ENCODE data around the gene POLRMT. TPM values are rescaled to one million over a fixed set of nuclear protein-coding genes. Genes with fewer than 3 reads are reported as not detected.
"Not testable (repeated sequence)": the region's sequence is repeated elsewhere in the genome, so short reads cannot be mapped to it uniquely, and the experiment has no call there.

Gene POLRMT
- total RNA-seq, 1 experiment from 2014 or later, result 19.9 TPM

GRCh38 chr19:593505-593904, 39.8 kb downstream of the POLRMT start:
- no peak for DNase-seq (ENCODE audit: low spot score)

GRCh38 chr19:593055-593454, 40.3 kb downstream of the POLRMT start:
- no peak for DNase-seq (ENCODE audit: low spot score)

DNA sequence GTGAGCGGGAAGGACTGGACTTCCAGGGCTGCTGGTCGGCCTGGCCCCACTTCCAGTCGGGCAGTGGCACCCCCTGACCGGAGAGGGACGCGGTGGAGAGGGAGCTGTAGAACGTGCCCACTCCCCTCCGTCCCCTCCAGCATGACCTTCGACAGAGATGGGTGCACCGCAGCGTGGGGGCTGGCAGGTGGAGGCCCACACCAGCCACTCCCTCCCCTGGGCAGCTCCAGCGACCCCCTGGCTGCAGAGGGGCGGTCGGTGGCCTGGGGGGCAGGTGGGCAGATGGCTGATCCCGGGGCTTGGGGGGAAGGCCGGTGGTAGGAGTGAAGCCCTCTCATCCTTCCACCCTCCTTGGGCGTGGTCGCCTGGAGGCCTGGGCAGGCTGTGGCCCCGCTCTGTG, 41.2 kb downstream of the POLRMT start:
- no peak for DNase-seq (ENCODE audit: low spot score)

DNA sequence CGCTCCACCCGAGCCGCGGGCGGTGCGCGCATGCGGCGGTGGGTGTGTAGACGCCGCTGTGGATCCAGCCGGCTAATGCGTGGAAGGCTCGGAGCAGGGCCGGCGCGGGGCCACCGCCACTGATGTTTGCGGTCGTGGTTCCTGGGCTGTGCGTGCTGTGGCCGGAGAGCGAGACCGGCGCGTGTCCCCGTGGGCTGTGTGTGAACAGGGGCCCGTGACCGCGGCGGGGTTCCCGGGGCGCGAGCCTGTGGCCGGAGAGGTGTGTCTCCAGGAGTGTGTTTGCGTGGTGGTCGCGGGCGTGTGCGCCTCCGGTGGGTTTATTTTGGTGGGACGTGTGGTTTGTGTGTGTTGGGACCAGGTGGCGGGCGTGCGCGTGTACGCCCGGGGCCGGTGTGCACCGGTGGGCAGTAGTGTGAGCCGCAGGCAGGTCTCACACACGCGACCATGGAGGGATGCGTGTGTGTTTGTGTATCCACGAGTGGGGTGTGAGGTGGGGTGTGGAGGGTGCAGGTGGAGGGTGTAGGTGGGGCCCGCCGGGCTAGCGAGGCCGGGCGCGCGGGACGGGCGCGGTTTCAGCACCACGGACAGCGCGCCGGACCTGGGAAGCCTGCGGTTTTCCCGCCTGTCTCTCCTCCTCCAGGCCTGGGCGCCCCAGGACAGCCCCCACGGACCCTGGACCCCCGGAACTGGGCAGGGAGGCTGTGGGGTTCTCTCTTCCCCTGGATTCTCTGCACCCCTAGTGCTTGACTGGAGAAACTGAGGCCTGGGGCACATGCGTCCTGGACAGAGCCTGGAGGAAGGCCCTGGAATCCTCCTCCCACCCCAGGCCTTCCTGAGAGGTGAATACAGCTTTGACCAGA, 42.0 kb downstream of the POLRMT start:
- DNase-seq (ENCODE audit: low spot score), result no peak

GRCh38 chr19:590750-591098, 42.6 kb downstream of the POLRMT start:
- no peak for DNase-seq (ENCODE audit: low spot score)

- no peak for DNase-seq (ENCODE audit: low spot score)
Measured at GRCh38 chr19:590396-590745, 43.0 kb downstream of the POLRMT start.

- DNase-seq (ENCODE audit: low spot score), result no peak
Measured at GRCh38 chr19:589693-590395, 43.5 kb downstream of the POLRMT start, which contains the start of gene HCN2. Gene HCN2 (plus strand): TSS chr19:589881. CDS start chr19:589946, 65 bp downstream.

- DNase-seq (ENCODE audit: low spot score), result no peak
Measured at GRCh38 chr19:588741-589692, 44.3 kb downstream of the POLRMT start.

- peak; percentile 93 for DNase-seq (ENCODE audit: low spot score)
Measured at GRCh38 chr19:588093-588740, 45.1 kb downstream of the POLRMT start.

- DNase-seq (ENCODE audit: low spot score), result no peak
Measured at GRCh38 chr19:585551-586110, 47.7 kb downstream of the POLRMT start.

DNA sequence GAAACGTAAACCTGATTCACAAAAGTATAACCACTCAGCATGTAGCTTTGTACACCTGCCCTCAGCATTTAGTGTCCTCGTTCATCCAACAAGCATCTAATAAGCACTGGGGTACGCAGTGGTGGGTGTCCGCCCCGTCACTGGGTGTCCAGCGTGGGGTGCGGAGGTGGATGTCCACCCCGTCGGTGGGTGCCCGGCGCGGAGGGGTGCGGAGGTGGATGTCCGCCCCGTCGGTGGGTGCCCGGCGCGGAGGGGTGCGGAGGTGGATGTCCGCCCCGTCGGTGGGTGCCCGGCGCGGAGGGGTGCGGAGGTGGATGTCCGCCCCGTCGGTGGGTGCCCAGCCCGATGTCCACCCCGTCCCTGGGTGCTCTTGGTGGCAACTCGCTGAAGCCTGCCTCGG, 48.2 kb downstream of the POLRMT start:
- DNase-seq (ENCODE audit: low spot score), result not testable (repeated sequence)

GRCh38 chr19:584240-585001, 48.9 kb downstream of the POLRMT start:
- no peak for DNase-seq (ENCODE audit: low spot score)

- no peak for DNase-seq (ENCODE audit: low spot score)
Measured at GRCh38 chr19:583968-584239, 49.4 kb downstream of the POLRMT start.

DNA sequence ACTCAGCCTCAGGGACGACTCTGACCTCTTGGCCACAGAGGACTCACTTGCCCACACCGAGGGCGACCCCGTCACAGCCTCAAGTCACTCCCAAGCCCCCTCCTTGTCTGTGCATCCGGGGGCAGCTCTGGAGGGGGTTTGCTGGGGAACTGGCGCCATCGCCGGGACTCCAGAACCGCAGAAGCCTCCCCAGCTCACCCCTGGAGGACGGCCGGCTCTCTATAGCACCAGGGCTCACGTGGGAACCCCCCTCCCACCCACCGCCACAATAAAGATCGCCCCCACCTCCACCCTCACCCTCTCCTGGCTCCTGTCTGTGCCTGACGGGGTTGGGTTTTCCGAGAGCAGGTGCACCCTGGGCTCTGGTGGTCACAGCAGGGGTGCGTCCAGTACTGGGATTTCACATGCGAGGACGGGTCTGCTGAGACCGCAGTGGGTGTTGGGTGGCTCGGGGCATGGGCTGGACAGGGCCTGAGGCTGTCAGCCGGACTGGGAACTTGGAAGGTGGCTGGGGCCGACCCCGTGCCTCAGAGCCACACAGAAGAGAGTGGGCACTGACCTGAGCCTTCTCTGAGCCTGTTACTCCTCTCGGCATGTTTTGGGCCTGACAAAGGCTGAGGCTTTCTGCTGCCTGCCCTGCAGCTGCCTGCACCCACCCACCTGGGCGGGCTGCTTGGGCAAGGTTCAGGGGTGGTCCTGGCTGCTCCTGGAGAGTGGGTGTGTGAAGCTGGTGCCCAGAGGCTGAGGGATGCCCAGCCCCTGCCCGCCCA, 50.0 kb downstream of the POLRMT start:
- DNase-seq (ENCODE audit: low spot score), result no peak

DNA sequence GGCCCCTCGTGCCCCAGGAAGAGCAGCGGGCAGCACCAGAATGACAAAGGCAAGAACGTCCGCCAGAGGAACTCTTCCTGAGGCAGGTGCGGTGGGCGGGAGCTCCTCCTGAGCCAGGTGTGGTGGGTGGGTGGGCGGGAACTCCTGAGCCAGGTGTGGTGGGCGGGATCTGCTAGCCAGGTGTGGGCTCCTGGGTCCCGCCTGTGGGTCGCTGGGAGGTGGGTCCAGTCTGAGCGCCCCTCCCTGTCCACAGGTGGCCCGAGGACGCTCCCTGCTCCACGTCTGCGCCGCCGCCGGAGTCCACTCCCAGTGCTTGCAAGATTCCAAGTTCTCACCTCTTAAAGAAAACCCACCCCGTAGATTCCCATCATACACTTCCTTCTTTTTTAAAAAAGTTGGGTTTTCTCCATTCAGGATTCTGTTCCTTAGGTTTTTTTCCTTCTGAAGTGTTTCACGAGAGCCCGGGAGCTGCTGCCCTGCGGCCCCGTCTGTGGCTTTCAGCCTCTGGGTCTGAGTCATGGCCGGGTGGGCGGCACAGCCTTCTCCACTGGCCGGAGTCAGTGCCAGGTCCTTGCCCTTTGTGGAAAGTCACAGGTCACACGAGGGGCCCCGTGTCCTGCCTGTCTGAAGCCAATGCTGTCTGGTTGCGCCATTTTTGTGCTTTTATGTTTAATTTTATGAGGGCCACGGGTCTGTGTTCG, 50.7 kb downstream of the POLRMT start:
- DNase-seq (ENCODE audit: low spot score), result no peak

- no peak for DNase-seq (ENCODE audit: low spot score)
Measured at GRCh38 chr19:581399-582111, 51.8 kb downstream of the POLRMT start.

- DNase-seq (ENCODE audit: low spot score), result no peak
Measured at GRCh38 chr19:580274-580835, 53.0 kb downstream of the POLRMT start.

- no peak for DNase-seq (ENCODE audit: low spot score)
Measured at GRCh38 chr19:579842-580155, 53.5 kb downstream of the POLRMT start.
